ENCODE data around the gene CRYBG3. TPM values are rescaled to one million over a fixed set of nuclear protein-coding genes. Genes with fewer than 3 reads are reported as not detected.
A peak's percentile ranks its signal among the peaks of the same experiment; 100 is the strongest.

The CRYBG3 gene
- total and polyA plus RNA-seq, 2 of the 13 experiments (the other 11 are each of a cell fraction or from before 2014, with no cell fraction given), result 3.8 to 15.9 TPM

GRCh38 chr3:97821774-97822358 lies at the start of gene CRYBG3 (continued):
- no peak for TF ChIP-seq ZNF407 (CRISPR knock-in tag; IDR thresholded peaks at IDR 0.05; ENCODE audit: not compliant biosample characterization)
- peak; percentile 93 for TF ChIP-seq KLF12 (CRISPR knock-in tag; IDR thresholded peaks at IDR 0.05; ENCODE audit: borderline replicate concordance)
- no peak for TF ChIP-seq SRSF9 (IDR thresholded peaks at IDR 0.05; ENCODE audit: borderline replicate concordance, insufficient read depth, low read depth, low read length, poor library complexity, severe bottlenecking)
- no peak; the same call in 1 of the 2 replicates for TF ChIP-seq MYC (CRISPR knock-in tag; IDR thresholded peaks at IDR 0.05; ENCODE audit: borderline replicate concordance)
- TF ChIP-seq ZNF30 (CRISPR knock-in tag; IDR thresholded peaks at IDR 0.05), result no peak
- no peak for TF ChIP-seq MBNL3 (CRISPR knock-in tag; conservative IDR thresholded peaks at IDR 0.05)
- no peak for TF ChIP-seq IRX3 (CRISPR knock-in tag; IDR thresholded peaks at IDR 0.05; ENCODE audit: borderline replicate concordance, low read depth)
- no peak for TF ChIP-seq HINFP (CRISPR knock-in tag; IDR thresholded peaks at IDR 0.05; ENCODE audit: low read depth)
- no peak for TF ChIP-seq ZNF530 (CRISPR knock-in tag; IDR thresholded peaks at IDR 0.05; ENCODE audit: low read depth)
- TF ChIP-seq ZBTB10 (CRISPR knock-in tag; IDR thresholded peaks at IDR 0.05; ENCODE audit: borderline replicate concordance), result peak; percentile 92
- TF ChIP-seq RNF219 (CRISPR knock-in tag; IDR thresholded peaks at IDR 0.05), result no peak
- TF ChIP-seq ZNF670 (CRISPR knock-in tag; IDR thresholded peaks at IDR 0.05; ENCODE audit: borderline replicate concordance), result peak; percentile 19; the same call in 1 of the 2 replicates
- no peak for TF ChIP-seq ATRX (CRISPR knock-in tag; IDR thresholded peaks at IDR 0.05; ENCODE audit: borderline replicate concordance)
- no peak for TF ChIP-seq ZFP36L2 (CRISPR knock-in tag; IDR thresholded peaks at IDR 0.05)
